Brain microvascular endothelial cell (primary cell): ENCODE results near the gene WDR6.

Source experiments
- DNase-seq: peaks from one replicate; pipeline ENCODE4 v3.0.0-alpha.2; 2020
- H3K27ac ChIP-seq: fragments of 250-450 bp; sonication (Bioruptor Pico); 2 replicates; pipeline ENCODE4 v1.5.1; 2020; ENCODE audit warnings: mild to moderate bottlenecking, moderate library complexity
- H3K27me3 ChIP-seq: fragments of 250-450 bp; sonication (Bioruptor Pico); replicated peaks from 2 replicates; pipeline ENCODE4 v1.5.1; 2020; ENCODE audit warnings: mild to moderate bottlenecking
- H3K36me3 ChIP-seq: fragments of 250-450 bp; sonication (Bioruptor Pico); replicated peaks from 2 replicates; pipeline ENCODE4 v1.5.1; 2020; ENCODE audit warnings: mild to moderate bottlenecking
- H3K4me3 ChIP-seq: 2 replicates; pipeline ENCODE4 v1.5.1; 2011; ENCODE audit warnings: low read depth, mild to moderate bottlenecking, control low read depth, low read length, moderate library complexity
- in situ Hi-C: cut with HindIII; loops from 2 replicates; pipeline ENCODE4 v1.10.0; 2017; ENCODE audit warnings: low sequenced_read_pairs, low pct_ligation_motif_present
- TF ChIP-seq, protein P1 (sequence below): IDR thresholded peaks from 2 replicates; pipeline ENCODE4 v1.5.1; 2011; ENCODE audit warnings: low read depth, mild to moderate bottlenecking, moderate library complexity, low read length, control low read depth, inconsistent platforms; ENCODE audit errors: missing control alignments

The WDR6 gene, protein sequence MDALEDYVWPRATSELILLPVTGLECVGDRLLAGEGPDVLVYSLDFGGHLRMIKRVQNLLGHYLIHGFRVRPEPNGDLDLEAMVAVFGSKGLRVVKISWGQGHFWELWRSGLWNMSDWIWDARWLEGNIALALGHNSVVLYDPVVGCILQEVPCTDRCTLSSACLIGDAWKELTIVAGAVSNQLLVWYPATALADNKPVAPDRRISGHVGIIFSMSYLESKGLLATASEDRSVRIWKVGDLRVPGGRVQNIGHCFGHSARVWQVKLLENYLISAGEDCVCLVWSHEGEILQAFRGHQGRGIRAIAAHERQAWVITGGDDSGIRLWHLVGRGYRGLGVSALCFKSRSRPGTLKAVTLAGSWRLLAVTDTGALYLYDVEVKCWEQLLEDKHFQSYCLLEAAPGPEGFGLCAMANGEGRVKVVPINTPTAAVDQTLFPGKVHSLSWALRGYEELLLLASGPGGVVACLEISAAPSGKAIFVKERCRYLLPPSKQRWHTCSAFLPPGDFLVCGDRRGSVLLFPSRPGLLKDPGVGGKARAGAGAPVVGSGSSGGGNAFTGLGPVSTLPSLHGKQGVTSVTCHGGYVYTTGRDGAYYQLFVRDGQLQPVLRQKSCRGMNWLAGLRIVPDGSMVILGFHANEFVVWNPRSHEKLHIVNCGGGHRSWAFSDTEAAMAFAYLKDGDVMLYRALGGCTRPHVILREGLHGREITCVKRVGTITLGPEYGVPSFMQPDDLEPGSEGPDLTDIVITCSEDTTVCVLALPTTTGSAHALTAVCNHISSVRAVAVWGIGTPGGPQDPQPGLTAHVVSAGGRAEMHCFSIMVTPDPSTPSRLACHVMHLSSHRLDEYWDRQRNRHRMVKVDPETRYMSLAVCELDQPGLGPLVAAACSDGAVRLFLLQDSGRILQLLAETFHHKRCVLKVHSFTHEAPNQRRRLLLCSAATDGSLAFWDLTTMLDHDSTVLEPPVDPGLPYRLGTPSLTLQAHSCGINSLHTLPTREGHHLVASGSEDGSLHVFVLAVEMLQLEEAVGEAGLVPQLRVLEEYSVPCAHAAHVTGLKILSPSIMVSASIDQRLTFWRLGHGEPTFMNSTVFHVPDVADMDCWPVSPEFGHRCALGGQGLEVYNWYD

DNA sequence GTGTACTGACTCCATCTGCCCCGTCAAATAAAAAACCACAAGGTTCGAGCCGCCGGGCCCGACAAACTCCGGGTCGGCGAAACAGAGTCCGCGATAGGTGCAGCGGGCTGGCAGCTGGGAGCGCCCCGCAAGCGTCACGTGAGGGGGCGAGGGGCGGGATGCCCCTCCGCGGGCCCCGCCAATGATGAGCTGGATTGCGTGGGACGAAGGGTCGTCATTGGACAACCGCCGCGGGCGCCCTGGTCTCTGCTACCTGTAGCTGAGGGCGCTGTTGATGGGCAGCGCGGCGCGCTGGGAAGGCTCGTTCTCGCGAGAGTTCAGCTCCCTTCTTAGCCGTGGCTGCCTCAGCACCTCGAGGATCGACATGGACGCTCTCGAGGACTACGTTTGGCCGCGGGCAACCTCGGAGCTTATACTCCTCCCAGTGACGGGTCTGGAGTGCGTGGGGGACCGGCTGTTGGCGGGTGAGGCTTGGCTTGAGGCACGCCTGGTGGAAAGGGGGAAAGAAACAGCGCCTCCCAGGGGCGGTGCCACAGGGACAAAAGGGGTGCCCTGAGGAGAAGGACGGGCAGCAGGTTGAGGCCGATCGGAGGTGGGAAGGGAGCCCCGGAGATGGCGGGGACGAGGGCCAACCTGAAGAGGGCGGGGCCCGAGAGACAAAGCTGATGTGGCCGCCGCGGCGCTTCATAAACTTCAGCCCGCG lies at the start of gene WDR6:
TSS of gene WDR6 (plus strand) at position 324 of the 703 bp plus-strand sequence. CDS start at position 365, 41 bp downstream.
- TF ChIP-seq, protein P1, sequence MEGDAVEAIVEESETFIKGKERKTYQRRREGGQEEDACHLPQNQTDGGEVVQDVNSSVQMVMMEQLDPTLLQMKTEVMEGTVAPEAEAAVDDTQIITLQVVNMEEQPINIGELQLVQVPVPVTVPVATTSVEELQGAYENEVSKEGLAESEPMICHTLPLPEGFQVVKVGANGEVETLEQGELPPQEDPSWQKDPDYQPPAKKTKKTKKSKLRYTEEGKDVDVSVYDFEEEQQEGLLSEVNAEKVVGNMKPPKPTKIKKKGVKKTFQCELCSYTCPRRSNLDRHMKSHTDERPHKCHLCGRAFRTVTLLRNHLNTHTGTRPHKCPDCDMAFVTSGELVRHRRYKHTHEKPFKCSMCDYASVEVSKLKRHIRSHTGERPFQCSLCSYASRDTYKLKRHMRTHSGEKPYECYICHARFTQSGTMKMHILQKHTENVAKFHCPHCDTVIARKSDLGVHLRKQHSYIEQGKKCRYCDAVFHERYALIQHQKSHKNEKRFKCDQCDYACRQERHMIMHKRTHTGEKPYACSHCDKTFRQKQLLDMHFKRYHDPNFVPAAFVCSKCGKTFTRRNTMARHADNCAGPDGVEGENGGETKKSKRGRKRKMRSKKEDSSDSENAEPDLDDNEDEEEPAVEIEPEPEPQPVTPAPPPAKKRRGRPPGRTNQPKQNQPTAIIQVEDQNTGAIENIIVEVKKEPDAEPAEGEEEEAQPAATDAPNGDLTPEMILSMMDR, result peak; percentile 69
- peak; percentile 97 for DNase-seq
- H3K4me3 ChIP-seq, result peak within 1 kb of the TSS; percentile 79
- H3K36me3 ChIP-seq, result peaks cover 8% of the 10 kb centered on the region
- H3K27ac ChIP-seq, result peak within 1 kb of the TSS; percentile 85
- in situ Hi-C loops, result no loop called here
- H3K27me3 ChIP-seq, result no peaks in the 10 kb centered on the region

GRCh38 chr3:48960841-48961413 lies 46.3 kb upstream of the WDR6 start:
- peaks cover 16% of the 10 kb centered on the region for H3K36me3 ChIP-seq
- H3K27me3 ChIP-seq, result no peaks in the 10 kb centered on the region
- H3K4me3 ChIP-seq, result no peak overlapping the region
- no peak overlapping the region for H3K27ac ChIP-seq
- in situ Hi-C loops, result no loop called here
- TF ChIP-seq, protein P1, result no peak
- no peak for DNase-seq

DNA sequence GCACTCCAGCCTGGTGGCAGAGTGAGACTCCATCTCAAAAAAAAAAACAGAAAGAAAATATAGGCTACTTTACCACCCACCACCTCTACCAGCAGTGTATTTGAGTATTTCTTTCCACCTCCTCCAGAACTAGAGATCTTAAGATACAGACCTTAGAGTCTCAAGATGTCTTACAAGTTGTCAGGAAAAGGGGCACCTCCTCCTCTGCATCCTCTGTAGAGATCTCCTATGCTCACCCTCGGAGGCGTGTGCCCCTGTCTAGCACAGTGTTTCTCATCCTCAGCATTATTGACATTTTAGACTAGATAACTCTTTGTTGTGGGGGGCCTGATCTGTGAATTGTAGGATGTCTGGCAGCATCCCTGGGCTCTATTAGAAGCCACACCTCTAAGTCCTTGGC lies 44.9 kb upstream of the WDR6 start:
- no peak for DNase-seq
- TF ChIP-seq, protein P1, result no peak
- Histone ChIP-seq H3K4me3 (no peak overlapping the region), H3K36me3 (peaks cover 20% of the 10 kb centered on the region), H3K27me3 (no peaks in the 10 kb centered on the region), H3K27ac (no peak overlapping the region)
- in situ Hi-C loops, result no loop called here

- no peak overlapping the region for H3K27ac ChIP-seq
- TF ChIP-seq, protein P1, result no peak
- peaks cover 20% of the 10 kb centered on the region for H3K36me3 ChIP-seq
- in situ Hi-C loops, result no loop called here
- H3K27me3 ChIP-seq, result no peaks in the 10 kb centered on the region
- no peak overlapping the region for H3K4me3 ChIP-seq
- DNase-seq, result no peak
Measured at GRCh38 chr3:48962939-48963338, 44.3 kb upstream of the WDR6 start.

DNA sequence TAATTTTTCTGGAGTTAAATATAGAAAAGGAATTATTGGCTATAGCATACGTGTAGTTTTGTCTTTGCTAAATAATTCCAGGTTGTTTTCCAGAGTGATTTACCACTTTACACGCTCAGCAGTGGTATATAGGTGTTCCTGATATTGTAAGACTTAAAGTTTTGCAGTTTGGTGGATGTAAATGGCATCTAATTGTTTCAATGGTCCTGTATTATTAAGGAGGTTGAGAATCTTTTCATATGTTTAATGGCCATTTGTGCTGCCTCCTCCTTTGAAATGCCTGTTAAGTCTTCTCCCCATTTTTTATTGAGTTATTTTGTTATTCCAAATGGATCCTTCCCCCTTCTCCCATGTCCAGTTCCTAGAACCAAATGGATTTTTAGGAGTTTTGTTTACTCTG lies 43.6 kb upstream of the WDR6 start:
- H3K36me3 ChIP-seq, result peaks cover 22% of the 10 kb centered on the region
- DNase-seq, result no peak
- no peak overlapping the region for H3K4me3 ChIP-seq
- no peak overlapping the region for H3K27ac ChIP-seq
- in situ Hi-C loops, result no loop called here
- TF ChIP-seq, protein P1, result no peak
- no peaks in the 10 kb centered on the region for H3K27me3 ChIP-seq
